Mesothelial cell of epicardium (in vitro differentiated cells): ENCODE data around the gene AHSG. TPM values are rescaled to one million over a fixed set of nuclear protein-coding genes. Genes with fewer than 3 reads are reported as not detected.
"Not testable (repeated sequence)": the region's sequence is repeated elsewhere in the genome, so short reads cannot be mapped to it uniquely, and the experiment has no call there.

Experiments
- DNase-seq, 2 experiments: peaks; one replicate each; pipeline ENCODE4 v3.0.0; 2021; ENCODE audit warnings: low spot score in 2 of 2; ENCODE audit not compliant: unreplicated experiment in 2 of 2
- H3K27ac Mint-ChIP-seq: 2 replicates; pipeline ENCODE4 v1.8.0; 2021; ENCODE audit warnings: mixed read lengths
- H3K27me3 Mint-ChIP-seq: 2 replicates; pipeline ENCODE4 v1.8.0; 2021; ENCODE audit warnings: low read depth, mixed read lengths
- H3K36me3 Mint-ChIP-seq: 2 replicates; pipeline ENCODE4 v1.8.0; 2021; ENCODE audit warnings: mixed read lengths
- H3K4me1 Mint-ChIP-seq: 2 replicates; pipeline ENCODE4 v1.8.0; 2021; ENCODE audit warnings: mixed read lengths
- H3K4me3 Mint-ChIP-seq: 2 replicates; pipeline ENCODE4 v1.8.0; 2021; ENCODE audit warnings: mild to moderate bottlenecking, moderate library complexity, mixed read lengths
- H3K9me3 Mint-ChIP-seq: 2 replicates; pipeline ENCODE4 v1.8.0; 2021; ENCODE audit warnings: mixed read lengths
- total RNA-seq: library from RNA; stranded (reverse); gene quantifications from 3 replicates; pipeline ENCODE4 v1.2.1, GENCODE V29; 2021
- TF ChIP-seq, protein P1 (sequence below): fragments of 200-600 bp; sonication (generic); IDR thresholded peaks from one replicate; pipeline ENCODE4 v1.5.0; 2021; ENCODE audit warnings: antibody characterized with exemption; ENCODE audit not compliant: unreplicated experiment

Gene AHSG
- total RNA-seq, 1 donor from 2014 or later, result not detected

DNA sequence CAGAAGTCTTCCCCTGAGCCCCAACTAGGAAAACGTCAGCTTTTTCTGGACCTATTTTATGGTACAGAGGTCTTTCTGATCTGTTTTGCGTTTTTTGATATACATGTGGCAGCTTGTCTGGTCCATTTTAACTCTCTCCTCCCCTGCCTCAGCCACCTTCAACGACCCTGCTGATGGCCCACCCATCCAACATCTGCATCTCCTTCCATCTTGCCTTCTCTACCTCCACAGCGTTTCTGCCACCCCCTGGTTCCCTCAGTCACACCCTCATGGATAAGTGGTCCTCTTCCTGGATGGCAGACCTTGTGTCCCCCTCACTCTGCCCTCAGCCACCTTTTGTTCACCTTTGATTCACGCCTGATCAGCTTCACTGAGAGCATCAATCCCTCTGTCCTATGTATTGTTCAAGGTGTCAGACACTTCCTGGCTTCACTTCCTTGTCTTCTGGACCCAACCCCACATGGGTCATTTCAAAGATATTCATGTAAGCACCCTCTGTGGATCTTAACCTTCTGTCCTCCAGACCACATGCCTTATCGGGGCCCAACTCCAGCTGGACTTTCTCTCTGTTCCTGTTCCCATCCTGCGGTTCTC is 13.5 kb downstream of the AHSG start:
- no peak for DNase-seq
- TF ChIP-seq, protein P1, sequence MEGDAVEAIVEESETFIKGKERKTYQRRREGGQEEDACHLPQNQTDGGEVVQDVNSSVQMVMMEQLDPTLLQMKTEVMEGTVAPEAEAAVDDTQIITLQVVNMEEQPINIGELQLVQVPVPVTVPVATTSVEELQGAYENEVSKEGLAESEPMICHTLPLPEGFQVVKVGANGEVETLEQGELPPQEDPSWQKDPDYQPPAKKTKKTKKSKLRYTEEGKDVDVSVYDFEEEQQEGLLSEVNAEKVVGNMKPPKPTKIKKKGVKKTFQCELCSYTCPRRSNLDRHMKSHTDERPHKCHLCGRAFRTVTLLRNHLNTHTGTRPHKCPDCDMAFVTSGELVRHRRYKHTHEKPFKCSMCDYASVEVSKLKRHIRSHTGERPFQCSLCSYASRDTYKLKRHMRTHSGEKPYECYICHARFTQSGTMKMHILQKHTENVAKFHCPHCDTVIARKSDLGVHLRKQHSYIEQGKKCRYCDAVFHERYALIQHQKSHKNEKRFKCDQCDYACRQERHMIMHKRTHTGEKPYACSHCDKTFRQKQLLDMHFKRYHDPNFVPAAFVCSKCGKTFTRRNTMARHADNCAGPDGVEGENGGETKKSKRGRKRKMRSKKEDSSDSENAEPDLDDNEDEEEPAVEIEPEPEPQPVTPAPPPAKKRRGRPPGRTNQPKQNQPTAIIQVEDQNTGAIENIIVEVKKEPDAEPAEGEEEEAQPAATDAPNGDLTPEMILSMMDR, result no peak
- Mint-ChIP-seq H3K27ac (no peak overlapping the region), H3K27me3 (peaks cover 34% of the 10 kb centered on the region), H3K9me3 (no peaks in the 10 kb centered on the region), H3K4me3 (no peak overlapping the region), H3K4me1 (no peaks in the 10 kb centered on the region), H3K36me3 (no peaks in the 10 kb centered on the region)

DNA sequence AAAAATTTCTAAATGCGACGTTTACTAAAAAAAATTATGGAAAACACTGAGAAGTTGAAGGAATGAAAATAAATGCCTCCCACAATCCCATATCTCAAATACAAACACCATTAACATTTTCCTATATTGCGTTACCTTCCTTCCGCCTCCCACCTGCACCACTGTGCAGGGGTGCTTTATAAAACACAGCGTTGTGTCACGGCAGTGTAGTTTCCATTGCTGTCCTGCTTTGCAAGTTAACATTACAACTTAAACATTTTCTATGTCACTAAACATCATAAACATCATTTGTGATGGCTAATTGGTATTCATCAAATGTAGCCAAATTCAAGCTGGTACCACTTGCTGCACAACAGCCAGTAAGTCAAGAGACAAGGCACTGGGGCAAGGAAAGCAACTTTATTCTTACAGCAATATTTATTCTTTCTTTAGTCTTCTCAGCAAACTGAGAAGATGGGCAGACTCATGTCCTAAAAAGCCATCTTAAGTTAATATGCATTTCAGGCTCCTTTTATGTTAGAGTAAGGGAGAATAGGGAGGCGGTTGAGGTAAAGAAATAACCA is 15.1 kb downstream of the AHSG start:
- Mint-ChIP-seq H3K36me3 (no peaks in the 10 kb centered on the region), H3K4me1 (no peaks in the 10 kb centered on the region), H3K27ac (no peak overlapping the region), H3K27me3 (peaks cover 26% of the 10 kb centered on the region), H3K9me3 (no peaks in the 10 kb centered on the region), H3K4me3 (no peak overlapping the region)
- TF ChIP-seq, protein P1, result no peak
- DNase-seq, result no peak

DNA sequence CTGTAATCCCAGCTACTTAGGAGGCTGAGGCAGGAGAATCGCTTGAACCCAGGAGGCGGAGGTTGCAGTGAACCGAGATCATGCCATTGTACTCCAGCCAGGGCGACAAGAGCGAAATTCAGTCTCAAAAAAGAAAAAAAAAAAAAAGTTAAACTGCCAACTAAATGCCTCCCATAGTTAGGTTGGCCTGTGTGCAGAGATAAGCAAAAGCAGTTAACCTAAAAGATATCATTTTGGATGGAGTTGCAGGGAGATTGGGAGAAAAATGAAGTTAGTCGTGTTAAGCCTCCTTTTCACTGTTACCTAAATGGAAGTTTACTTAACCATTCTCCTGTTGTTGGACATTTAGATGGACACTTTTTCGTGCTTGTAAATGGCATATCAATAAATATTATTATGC is 15.9 kb downstream of the AHSG start:
- H3K4me1 Mint-ChIP-seq, result no peaks in the 10 kb centered on the region
- no peak overlapping the region for H3K4me3 Mint-ChIP-seq
- no peak for DNase-seq
- H3K9me3 Mint-ChIP-seq, result no peaks in the 10 kb centered on the region
- no peak overlapping the region for H3K27ac Mint-ChIP-seq
- peaks cover 22% of the 10 kb centered on the region for H3K27me3 Mint-ChIP-seq
- TF ChIP-seq, protein P1, result no peak
- no peaks in the 10 kb centered on the region for H3K36me3 Mint-ChIP-seq

DNA sequence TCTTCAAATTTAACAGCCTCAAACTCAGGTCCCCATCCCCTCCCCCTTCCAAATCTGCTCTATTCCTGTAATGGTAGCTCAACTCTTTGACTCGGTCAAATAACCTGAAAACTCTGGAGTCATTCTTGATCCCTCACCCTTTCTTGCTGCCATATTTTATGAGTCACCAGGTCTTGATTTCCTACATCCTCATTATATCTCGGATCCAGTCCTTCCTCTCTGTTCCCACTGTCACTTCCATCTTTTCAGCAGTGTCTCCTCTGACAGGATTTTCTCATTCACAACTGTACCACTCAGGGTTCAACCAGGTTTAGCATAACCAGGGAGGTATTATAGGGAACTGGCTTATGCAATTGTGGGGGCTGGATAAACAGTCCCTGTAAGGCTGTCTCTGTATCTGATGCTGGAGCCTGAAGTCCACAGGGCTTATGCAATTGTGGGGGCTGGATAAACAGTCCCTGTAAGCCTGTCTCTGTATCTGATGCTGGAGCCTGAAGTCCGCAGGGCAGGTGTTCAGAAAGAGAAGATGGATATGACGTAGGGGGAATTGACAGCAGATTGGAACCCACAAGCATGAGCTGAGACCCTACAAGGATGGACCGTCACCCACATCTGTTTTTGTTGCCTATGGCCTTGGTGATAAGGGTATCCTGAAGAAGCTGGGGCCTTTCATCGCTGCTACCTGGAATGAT is 18.2 kb downstream of the AHSG start:
- H3K4me1 Mint-ChIP-seq, result no peaks in the 10 kb centered on the region
- H3K27ac Mint-ChIP-seq, result no peak overlapping the region
- H3K4me3 Mint-ChIP-seq, result no peak overlapping the region
- H3K9me3 Mint-ChIP-seq, result no peaks in the 10 kb centered on the region
- TF ChIP-seq, protein P1, result no peak
- H3K36me3 Mint-ChIP-seq, result no peaks in the 10 kb centered on the region
- DNase-seq, result no peak
- peaks cover 32% of the 10 kb centered on the region for H3K27me3 Mint-ChIP-seq

DNA sequence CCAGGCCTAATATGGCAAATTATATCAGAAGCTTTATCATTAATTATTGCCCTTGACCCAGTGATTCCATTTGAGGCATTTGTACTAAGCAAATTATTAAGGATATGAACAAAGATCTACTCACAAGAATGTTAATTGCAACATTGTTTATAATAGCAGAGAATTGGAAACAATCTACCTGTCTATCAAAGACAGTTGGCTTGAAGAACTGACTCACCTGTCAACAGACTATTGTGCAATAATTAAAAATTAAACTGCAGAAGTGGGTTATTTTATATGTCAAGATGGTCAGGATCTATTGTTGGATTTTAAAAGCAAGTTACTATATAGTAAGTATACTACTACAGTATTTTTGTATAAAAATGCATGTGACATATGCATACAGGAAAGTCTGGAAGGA is 20.6 kb downstream of the AHSG start:
- DNase-seq, result no peak

DNA sequence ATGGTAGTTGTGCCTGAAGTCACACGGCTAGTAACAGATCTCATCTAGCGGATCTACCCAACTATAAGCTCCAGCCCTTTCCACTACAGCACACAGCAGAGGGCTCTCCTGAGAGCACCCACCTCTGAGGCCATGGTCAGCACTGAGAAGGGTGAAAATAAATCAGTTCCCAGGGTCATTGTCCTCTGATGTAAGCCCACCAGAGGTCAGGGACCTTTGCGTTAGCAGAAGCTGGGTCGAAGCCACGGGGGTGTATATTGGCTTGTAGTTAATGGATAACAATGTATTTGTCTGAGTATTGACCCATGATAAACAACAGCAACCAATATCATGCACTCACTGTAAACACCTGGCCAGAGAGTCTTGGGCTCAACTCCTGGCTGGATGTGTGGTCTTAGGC is 21.3 kb downstream of the AHSG start:
- not testable (repeated sequence) for H3K27ac Mint-ChIP-seq, H3K36me3 Mint-ChIP-seq, H3K4me3 Mint-ChIP-seq, H3K9me3 Mint-ChIP-seq, DNase-seq, H3K4me1 Mint-ChIP-seq
- H3K27me3 Mint-ChIP-seq, result peaks cover 44% of the 10 kb centered on the region

More for the DNA sequence above, 20.6 kb downstream of the AHSG start:
- Mint-ChIP-seq H3K27me3 (peaks cover 39% of the 10 kb centered on the region), H3K27ac (no peak overlapping the region), H3K4me3 (no peak overlapping the region), H3K36me3 (no peaks in the 10 kb centered on the region), H3K4me1 (no peaks in the 10 kb centered on the region), H3K9me3 (no peaks in the 10 kb centered on the region)
- TF ChIP-seq, protein P1, result no peak
